HT1080 (cell line): ENCODE results near the gene RWDD3. TPM values are rescaled to one million over a fixed set of nuclear protein-coding genes. Genes with fewer than 3 reads are reported as not detected.
A peak's percentile ranks its signal among the peaks of the same experiment; 100 is the strongest.

Experiments used
- DNase-seq: peaks from one replicate; pipeline ENCODE4 v3.0.0-alpha.2; 2015; ENCODE audit warnings: low read depth
- polyA plus RNA-seq, 2 experiments: library from polyadenylated mRNA; depleted of rRNA; stranded (reverse); fragments of >200 nt; gene quantifications; 2 replicates each; pipeline ENCODE4 v1.2.3, GENCODE V29; 2015
- total RNA-seq: library from RNA; depleted of rRNA; stranded (reverse); fragments of >200 nt; shearing (Covaris generic); gene quantifications from 2 replicates; pipeline ENCODE4 v1.2.3, GENCODE V29; 2014; rRNA removed

Gene RWDD3
- total RNA-seq: 10.5 and 14.1 TPM in 2 replicates
- 16.1 and 16.6 TPM in 2 replicates for polyA plus RNA-seq (2015; cell fraction: cytosol; rRNA removed)
- polyA plus RNA-seq (2015; cell fraction: nucleus; rRNA removed): 30.9 and 36.5 TPM in 2 replicates

GRCh38 chr1:95233737-95234500 is at the start of gene RWDD3:
TSS of gene RWDD3 (plus strand) at chr1:95234210. CDS start at chr1:95234231, 21 bp downstream.
- DNase-seq: peak; percentile 84

DNA sequence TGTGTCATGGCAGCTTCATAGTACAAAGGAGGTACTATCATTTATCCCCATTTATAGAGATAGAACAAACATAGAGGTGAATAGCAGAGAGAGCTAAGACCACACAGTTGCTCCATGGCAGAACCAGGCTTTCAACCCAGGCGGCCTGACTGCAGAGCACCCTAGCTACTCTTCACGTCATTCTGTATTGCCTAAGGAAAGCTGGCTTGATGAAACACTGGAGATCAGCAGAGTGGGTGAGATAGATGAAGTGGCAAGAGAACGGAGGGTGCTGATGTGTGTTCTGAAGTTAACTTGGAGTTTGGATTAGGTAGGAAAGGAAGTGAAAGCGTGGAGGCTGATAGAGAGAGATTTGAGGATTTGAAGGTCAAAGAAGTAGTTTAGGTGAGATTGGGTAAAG is 47.9 kb upstream of the RWDD3 start:
- DNase-seq: no peak

DNA sequence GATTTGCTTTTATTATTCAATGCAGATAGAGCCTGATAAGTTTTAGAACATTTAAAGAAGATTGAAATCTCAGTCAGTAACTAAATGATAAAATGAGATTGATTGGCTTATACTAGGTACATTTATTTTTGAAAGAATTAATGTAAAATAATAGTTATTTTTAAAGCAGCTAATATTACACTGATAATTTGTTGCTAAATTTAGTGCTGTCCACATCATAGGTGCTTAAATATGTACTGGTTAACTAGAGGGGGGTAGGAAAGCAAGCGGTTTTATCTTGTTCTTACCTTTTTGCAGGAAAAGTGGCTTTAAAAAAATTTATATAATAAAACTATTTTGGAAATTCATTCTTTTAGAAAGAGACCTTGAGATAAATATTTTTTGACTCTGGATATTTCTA is 40.4 kb upstream of the RWDD3 start:
- DNase-seq: no peak

DNA sequence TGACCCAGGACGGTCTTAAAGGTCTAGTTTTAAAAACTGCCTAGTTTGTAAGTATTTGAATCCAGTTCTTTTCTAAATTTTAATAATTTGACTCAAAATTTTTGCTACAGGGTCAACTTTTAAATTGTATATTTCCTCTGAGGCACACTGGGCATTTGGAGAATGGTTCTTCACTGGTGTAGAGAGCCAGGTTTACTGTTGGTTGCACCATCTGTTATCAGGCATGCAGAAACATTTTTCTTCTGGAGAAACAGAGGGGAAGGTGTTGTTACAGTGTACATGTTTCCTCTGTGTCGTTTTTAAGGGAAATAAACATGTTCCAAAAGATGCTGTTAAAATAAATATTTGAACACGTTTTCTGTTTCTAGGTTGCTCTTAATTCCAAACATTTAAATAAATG is 39.0 kb upstream of the RWDD3 start:
- DNase-seq: no peak

GRCh38 chr1:95196017-95196416 is 38.0 kb upstream of the RWDD3 start:
- DNase-seq: no peak

- DNase-seq: peak; percentile 67
These were observed 36.3 kb upstream of the RWDD3 start for GRCh38 chr1:95197616-95198252.

GRCh38 chr1:95201905-95202304 is 32.1 kb upstream of the RWDD3 start:
- no peak for DNase-seq

DNA sequence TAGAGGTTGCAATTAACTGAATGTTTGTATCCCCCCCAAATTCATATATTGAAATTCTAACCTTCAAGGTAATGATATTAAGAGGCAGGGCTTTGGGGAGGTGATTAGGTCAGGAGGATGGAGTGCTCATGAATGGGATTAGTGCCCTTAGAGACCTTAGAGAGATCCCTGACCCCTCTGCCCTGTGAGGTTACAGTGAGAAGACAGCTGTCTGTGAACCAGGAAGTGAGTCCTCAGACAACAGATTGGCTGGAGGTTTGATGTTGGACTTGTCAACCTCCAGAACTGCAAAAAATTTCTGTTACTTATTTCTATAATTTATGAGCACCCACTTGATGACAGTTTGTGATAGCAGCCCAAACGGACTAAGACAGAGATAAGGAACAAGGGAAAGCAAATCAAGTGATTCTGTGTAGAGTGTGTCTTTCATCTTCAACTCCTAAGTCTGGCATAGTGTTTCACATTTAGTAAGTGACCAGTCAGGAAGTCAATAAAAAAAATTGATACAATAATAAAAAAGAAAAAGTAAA is 30.0 kb upstream of the RWDD3 start:
- DNase-seq: no peak

GRCh38 chr1:95206514-95206913 is 27.5 kb upstream of the RWDD3 start:
- no peak for DNase-seq

DNA sequence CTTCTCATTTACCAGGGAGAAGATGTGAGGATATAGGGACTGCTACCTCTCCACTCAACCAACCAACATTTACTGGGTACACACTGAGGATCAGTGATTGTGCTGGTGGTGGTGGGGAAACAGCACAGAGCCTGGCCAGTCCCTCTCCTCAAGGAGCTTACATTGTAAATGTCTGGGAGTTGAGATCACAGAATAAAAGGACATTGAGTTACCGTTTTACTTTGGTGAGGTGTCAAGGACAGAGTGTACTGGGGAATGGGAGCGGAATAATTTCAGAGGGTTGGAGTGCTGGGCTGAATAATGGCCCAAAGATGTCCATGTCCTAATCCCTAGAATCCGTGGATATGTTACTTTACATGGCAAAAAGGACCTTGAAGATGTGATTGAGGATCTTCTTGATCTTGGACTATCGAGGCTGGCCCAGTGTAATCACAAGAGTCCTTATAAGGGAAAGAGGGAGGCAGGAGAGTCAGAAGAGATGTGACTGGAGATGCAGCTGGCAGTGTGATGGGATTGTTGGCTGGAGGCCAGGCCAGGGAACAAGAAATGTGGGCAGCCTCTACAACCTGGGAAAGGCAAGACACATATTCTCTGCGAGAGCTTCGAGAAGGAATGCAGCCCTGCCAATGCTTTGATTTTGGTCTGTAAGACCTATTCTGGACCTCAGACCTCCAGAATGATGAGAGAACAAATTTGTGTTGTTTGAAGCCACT is 26.6 kb upstream of the RWDD3 start:
- DNase-seq: peak; percentile 9

DNA sequence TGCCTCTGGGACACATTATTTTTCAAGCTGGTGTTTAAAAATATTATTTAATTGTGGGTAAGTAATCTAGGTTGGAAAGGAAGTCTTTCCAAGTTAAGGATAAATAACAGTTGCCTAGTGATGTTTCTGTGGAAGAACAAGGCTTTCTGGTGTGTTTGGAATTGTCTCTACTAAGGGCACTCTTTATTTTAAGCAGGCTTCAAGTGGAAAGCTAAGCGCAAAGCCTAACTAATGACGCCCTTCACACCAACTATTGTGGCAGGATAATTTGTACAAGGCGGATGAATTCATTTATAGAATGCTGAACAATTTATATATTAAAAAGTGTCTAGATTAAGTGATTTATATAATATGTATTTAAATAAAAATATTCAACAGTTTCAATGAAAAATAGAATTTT is 25.1 kb upstream of the RWDD3 start:
- DNase-seq: no peak

DNA sequence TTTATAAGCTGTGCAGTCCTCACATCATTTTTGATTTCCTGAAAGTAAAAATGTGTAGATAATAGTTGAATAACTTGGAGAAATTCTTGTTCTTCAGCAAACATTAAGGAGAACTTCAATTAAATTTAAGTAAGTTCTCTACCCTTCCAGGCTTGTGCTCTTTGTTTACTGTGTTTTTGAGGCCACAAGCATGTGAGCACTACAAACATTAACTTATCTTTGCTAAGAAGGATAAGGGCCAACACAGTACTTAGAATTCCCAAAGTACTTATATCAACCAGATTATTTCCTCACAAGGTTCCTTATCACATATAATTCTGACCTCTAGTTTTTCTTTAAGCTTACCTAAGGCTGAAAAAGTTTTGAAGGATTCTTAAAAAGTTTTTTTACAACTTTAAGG is 24.7 kb upstream of the RWDD3 start:
- DNase-seq: no peak

GRCh38 chr1:95216292-95216990 is 17.6 kb upstream of the RWDD3 start:
- no peak for DNase-seq

GRCh38 chr1:95217371-95217770 is 16.6 kb upstream of the RWDD3 start:
- DNase-seq: no peak

DNA sequence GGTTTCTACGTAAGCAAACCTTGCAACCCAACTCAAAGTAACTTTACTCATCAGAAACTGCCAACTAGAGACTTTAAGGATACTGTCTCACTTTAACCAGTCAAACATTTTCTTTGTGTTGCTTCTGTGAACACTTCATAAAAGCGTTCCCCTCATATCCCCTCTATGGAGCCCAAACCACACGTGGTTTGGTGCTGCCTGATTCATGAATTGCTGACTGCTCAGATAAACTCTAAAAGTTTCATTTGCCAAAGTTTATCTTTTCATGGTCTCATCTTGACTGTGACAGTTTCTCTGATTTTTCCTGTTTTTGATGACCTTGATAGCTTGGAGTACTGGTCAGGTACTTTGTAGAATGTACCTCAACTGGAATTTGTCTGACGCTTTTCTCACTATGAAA is 14.6 kb upstream of the RWDD3 start:
- DNase-seq: no peak

DNA sequence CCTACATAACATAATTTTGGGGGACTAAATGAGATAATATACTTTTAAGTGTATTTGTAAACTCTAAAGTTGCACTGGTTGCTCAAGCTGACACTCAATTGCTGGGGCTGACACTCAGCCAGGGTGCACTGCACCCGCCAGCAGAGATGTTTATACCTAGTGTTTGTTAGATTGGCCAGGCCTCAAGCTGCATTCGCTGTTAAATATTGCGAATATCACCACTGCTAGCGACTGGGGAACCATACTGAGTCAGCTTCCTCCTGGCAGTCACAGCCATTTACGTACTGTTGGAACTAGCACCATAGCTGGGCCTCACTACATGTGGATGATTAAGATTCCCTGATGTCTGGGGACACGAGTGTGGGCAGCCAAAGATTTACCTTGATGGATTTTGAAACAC is 12.7 kb upstream of the RWDD3 start:
- no peak for DNase-seq

DNA sequence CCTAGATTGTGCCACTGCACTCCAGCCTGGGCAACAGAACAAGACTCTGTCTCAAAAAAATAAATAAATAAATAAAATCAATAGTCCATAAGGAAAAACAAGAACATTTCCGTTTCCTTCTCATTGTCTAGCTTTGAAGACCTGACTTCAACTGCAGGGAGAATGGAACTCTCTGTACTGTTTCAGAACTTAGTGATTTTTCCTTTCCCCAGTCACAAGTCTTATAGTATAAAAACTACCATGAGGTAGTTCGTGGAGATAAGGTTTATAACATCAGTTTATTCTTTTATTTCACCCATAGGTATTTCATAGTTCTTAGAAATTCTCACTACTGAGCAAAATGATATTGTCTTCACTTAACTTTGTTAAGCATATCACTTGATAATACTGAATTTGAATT is 11.4 kb upstream of the RWDD3 start:
- no peak for DNase-seq

GRCh38 chr1:95223110-95223509 is 10.9 kb upstream of the RWDD3 start:
- DNase-seq: no peak

DNA sequence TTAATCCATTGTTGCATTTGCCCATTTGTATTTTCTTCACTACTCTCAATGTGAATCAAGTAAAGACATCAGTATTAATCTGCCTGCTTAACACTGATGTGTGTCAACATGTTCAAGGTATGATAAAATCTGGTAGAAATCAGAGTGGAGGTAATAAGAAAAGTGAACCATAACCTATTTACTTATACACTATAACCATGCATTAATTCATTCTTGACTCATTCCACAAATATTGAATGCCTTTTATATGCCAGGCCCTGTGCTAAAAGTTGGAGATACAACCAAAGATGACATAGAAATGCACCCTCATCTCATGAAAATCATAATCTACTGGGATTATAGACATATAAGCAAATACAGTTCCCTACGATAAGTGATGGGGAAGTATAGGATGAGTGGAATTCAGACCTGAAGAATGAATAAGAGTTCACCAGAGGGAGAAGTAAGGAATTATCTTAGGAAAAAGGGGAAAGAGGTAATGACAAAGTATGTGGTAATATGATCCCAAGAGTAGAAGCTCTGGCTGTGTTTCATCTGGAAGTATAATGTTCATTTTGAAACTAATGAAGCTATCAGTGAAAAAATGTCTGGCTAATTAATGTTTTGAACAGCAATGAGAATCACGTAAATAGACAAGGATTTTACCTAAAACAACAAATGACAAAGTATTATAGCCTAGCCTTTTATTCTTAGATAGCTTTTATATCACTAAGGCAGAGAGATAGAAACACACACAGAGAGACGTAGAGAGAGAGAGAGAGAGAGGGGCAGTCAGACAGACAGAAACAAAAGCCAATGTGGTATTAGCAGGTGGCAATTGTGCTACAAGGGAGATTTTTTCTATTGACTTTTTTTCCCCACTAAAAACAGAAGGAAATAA is 7.0 kb upstream of the RWDD3 start:
- DNase-seq: no peak

- DNase-seq: no peak
These were observed 5.0 kb upstream of the RWDD3 start for GRCh38 chr1:95229037-95229436.
